ENCODE results near the gene ZNF621. TPM values are rescaled to one million over a fixed set of nuclear protein-coding genes. Genes with fewer than 3 reads are reported as not detected.
A peak's percentile ranks its signal among the peaks of the same experiment; 100 is the strongest.

ZNF621 gene
- total RNA-seq, 4 donors from 2014 or later, result 5.1 to 13.4 (median 8.3) TPM

GRCh38 chr3:40588406-40588805, 63.6 kb downstream of the ZNF621 start:
- no peaks in the 10 kb centered on the region for H3K9me3 ChIP-seq
- no peaks in the 10 kb centered on the region for H3K36me3 ChIP-seq
- H3K4me3 ChIP-seq, result no peak overlapping the region
- 65 to 82% methylated on average over 2 to 3 of the region's 5 CpGs for WGBS, 2 donors
- no peak for DNase-seq
- H3K27me3 ChIP-seq, result no peaks in the 10 kb centered on the region
- no peak overlapping the region for H3K27ac ChIP-seq
- TF ChIP-seq POLR2A (IDR thresholded peaks at IDR 0.05) (no peak), CTCF (IDR thresholded peaks at IDR 0.05) (peak in 5 of 6 experiments; percentile 8 to 62 (median 23))
- peaks cover 0 to 18% (median 4%) of the 10 kb centered on the region in 3 donors for H3K4me1 ChIP-seq
- intact Hi-C loops (cut with DNase I), result loop anchor here (10.0 kb wide), 1 partner anchor 626 kb away; no protein-coding TSS in a partner anchor

Small RNA genes lying within 50 kb of the gene (small RNA-seq; reads per million reads assigned to genes)
- 0 to 0.15 (median 0) reads per million in 4 donors for gene RNU5B-2P

Other genes starting within 250 kb of the ZNF621 start
- gene EIF1B, start 215.3 kb upstream of the ZNF621 start, total RNA-seq, result 10 to 100 TPM in 2 of 4 donors, 1 to 10 TPM in 2; 6.7 to 22.1 (median 9.3) TPM
- gene ENTPD3, start 137.8 kb upstream of the ZNF621 start, total RNA-seq, result 10 to 100 TPM in 1 of 4 donors, 1 to 10 TPM in 3; 9.1 to 11.6 (median 9.7) TPM
- gene RPL14, start 67.6 kb upstream of the ZNF621 start, total RNA-seq, result 100 to 1,000 TPM; 333 to 488 (median 431) TPM
- 1 to 10 TPM; 1.9 to 9.4 (median 3.9) TPM for gene ZNF619, start 47.8 kb upstream of the ZNF621 start, total RNA-seq
- 1 to 10 TPM in 1 of 4 donors, under 1 TPM in 2, not detected in 1; 0.26 to 1.3 (median 0.56) TPM for gene ZNF620, start 18.9 kb upstream of the ZNF621 start, total RNA-seq